GM18867 (cell line): ENCODE data around the gene DHRS11.
A peak's percentile ranks its signal among the peaks of the same experiment; 100 is the strongest.
"Not testable (repeated sequence)": the region's sequence is repeated elsewhere in the genome, so short reads cannot be mapped to it uniquely, and the experiment has no call there.

Source experiments
- ATAC-seq: cut with Tn5 transposase; IDR thresholded peaks from one replicate; pipeline ENCODE4 v1.9.1; 2021; ENCODE audit warnings: mild to moderate bottlenecking, moderate library complexity; ENCODE audit not compliant: unreplicated experiment

DHRS11 gene

DNA sequence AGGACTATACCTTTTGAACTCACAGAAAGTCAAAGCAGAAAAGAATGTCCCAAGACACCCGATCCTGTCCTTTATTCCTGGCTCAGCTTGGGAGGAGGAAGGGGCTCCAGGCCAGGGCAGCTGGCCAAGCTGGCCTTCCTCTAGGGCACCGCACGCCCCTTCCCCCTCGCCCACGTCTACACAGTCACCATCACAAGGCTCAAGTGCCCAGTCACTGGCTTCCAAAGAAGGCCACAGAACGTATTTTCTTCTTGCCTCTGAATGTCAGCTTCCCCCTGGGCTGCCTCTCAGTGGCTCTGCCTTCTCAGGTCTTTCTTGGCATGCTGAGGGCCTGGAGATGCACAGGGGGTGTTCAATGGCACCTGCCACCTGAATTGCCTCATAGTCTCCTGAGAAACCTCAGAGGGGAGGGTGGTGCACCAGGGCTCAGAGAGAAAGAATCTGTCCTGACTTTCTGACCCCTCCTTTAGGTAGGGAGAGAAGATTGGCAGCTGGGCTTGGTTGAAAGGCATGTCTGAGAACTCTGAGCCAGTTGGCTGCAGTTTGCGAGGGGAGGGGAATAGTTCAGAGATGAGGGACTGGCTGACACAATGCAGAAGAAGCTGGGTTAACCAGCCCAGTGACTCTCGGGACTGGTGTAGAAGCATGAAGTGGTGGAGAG is 2.1 kb downstream of the DHRS11 start:
- no peak for ATAC-seq

- no peak for ATAC-seq
Observed at GRCh38 chr17:36594626-36595401, 3.1 kb downstream of the DHRS11 start.

DNA sequence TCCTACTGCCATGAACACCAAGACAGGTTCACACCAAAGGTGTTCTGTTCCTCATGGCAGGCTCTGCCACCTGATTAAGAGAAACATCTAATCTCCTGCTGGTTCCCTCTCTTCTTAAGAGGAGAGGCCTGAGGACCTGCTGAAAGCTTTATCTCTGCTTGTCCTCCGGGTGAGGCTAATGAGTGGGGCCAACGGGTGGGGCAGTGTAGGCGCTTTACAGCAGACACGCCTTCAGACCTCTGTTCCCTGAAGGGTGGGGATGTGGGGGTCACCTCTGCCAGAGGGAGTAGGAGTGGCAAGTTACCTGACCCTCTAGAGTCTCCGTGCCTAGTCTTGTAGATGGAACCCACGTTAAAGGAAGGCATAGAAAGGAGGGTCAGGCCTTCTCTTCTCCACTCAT is 5.5 kb downstream of the DHRS11 start:
- ATAC-seq = no peak

- no peak for ATAC-seq
Observed at GRCh38 chr17:36597866-36598777, 6.4 kb downstream of the DHRS11 start.

DNA sequence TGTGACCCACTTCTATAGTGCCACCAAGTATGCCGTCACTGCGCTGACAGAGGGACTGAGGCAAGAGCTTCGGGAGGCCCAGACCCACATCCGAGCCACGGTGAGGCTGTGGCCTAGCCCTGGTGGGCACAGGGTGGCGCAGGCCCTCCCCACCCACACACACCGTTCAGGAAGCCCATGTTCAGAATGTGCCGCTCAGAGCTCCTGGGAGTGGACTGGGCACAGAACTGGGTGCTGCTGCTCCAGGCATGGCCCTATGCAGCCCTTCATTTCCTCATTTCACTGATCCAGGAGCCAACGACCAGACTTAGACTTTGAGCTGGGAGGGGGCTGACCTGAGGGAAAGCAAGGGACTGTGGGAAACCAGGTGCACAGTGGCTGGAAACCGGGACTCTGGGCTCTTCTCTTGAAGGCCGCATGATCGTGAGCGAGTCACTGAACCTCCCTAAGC is 7.3 kb downstream of the DHRS11 start:
- ATAC-seq = no peak

DNA sequence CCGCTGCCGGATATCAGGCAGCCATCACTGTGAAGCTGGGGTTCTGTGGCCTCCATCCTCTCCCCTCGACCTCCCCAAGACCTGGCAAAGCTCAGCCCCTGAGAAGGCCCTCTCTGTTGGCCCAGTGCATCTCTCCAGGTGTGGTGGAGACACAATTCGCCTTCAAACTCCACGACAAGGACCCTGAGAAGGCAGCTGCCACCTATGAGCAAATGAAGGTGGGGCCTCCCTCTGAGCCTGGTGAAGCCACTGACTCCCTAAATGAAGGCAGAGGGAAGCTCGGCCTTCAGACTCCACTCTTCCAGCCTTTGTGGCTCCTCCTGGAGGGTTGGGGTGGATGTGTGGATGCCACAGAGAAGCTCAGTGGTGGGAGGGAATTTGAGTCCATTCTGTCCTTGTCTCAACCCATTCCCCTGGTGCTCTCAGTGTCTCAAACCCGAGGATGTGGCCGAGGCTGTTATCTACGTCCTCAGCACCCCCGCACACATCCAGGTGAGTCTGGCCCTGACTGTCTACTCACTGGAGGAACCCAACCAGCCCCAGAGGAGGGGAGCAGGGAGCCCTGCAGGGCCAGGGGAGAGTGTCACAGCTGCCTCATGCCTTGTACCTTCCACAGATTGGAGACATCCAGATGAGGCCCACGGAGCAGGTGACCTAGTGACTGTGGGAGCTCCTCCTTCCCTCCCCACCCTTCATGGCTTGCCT is 8.0 kb downstream of the DHRS11 start:
- ATAC-seq = no peak

DNA sequence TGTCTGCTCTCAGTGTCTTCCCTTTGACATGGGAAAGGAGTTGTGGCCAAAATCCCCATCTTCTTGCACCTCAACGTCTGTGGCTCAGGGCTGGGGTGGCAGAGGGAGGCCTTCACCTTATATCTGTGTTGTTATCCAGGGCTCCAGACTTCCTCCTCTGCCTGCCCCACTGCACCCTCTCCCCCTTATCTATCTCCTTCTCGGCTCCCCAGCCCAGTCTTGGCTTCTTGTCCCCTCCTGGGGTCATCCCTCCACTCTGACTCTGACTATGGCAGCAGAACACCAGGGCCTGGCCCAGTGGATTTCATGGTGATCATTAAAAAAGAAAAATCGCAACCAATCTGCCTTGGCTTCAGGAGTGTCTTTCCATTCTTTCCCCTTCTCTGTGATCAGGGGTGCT is 8.8 kb downstream of the DHRS11 start:
- no peak for ATAC-seq

DNA sequence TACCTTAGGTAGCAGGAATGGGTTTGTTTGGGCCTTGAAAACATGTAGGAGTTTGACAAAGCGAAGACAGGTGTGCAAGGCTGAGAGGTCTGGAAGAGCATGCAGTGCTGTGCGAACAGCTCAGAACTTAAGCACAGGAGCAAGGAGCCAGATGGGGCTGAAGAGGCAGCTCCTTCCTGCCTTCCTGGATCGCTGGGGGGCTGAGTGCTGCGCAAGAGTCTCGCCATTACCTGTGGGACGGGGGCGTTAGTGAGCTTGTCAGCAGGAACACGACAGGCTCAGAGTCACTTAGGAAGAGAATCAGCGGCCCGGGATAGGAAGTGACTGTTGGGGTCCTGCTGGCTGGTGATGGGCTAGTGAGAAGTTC is 9.2 kb downstream of the DHRS11 start:
- ATAC-seq = no peak

- peak; percentile 79 for ATAC-seq
Observed at GRCh38 chr17:36601303-36602029, 9.8 kb downstream of the DHRS11 start, which contains the start of gene MRM1. Gene MRM1, plus strand, starts transcription at chr17:36601583. Its CDS starts 228 bp downstream, at chr17:36601811.

DNA sequence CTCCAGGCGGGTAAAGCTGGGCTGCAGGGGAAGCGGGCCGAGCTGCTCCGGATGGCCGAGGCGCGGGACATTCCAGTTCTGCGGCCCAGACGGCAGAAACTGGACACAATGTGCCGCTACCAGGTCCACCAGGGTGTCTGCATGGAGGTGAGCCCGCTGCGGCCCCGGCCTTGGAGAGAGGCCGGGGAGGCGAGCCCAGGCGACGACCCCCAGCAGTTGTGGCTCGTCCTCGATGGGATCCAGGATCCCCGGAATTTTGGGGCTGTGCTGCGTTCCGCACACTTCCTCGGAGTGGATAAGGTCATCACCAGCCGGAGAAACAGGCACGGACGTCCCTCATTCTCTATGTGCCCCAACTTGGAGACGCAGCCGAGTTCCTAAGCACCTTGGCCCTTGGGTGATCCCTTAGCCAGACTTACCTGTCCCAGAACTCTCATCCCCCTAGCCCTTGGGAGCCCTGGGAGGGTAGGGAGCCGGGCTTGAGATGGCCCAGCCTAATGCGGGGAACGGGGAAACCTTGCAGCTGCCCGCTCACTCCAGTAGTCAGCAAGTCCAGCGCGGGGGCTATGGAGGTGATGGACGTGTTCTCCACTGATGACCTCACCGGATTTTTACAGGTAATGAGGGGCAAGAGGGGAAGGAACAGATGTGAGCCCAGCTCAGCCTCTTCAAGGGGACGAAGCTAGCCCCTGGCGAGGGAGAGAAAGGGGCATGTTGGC is 10.5 kb downstream of the DHRS11 start:
- ATAC-seq = peak; percentile 18

- ATAC-seq = no peak
Observed at GRCh38 chr17:36602924-36603384, 11.3 kb downstream of the DHRS11 start.

- not testable (repeated sequence) for ATAC-seq
Observed at GRCh38 chr17:36605028-36605427, 13.3 kb downstream of the DHRS11 start.

DNA sequence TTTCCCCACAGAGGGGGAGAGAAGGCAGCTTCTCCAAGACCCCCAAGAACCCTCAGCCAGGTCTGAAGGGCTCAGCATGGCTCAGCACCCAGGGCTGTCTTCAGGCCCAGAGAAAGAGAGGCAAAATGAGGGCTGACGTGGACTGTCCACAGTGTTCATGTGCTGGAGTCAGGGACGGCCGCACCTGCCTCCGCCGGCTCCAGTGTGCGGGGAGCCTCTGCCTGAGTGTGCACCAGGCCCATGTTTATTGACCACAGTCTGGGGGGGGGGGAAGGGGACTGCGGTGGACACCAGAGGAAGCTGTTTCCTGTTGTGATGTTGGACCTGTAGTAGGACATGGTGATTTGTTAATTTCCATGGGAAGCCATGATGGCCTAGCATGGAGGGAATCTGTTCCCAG is 16.6 kb downstream of the DHRS11 start:
- ATAC-seq = no peak

GRCh38 chr17:36608794-36609497 is 17.3 kb downstream of the DHRS11 start:
- no peak for ATAC-seq

GRCh38 chr17:36609498-36609862 is 17.8 kb downstream of the DHRS11 start:
- ATAC-seq = no peak

DNA sequence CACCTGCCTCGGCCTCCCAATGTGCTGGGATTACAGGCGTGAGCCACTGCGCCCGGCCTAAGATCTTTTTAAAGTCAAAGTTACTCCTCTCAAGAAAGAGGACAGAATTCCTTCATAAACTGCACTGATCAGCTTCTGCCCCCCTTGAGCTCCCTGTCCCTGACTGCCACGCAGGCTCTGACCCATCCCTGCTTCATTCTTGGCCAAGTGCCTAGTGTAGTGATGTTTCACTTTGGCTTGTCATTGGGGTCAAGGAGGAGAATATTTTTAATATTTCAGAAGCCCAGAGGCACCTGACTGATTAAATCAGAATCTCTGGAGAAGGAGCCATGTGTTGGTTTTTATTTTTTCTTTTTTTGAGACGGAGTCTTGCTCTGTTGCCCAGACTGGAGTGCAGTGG is 18.8 kb downstream of the DHRS11 start:
- no peak for ATAC-seq

- no peak for ATAC-seq
Observed at GRCh38 chr17:36611345-36612072, 19.8 kb downstream of the DHRS11 start.

DNA sequence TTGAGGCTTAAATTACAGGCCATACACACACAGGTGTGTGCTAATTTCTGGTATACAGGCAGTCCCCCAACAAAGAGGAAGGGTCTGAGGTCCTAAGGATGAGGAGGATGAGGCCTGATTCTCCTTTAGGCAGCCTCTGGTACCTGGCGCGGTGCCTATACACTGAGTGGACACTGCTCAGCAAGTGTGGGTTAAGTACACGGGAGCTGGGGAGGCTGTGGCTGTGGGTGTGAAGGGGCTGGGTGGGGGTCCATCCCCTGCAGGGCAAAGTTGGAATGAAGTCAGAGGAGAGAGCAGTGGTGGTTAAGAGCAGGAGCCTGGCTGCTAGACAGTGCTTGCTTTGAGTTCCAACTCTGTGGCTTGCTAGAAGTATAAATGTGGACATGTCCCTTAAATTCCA is 20.6 kb downstream of the DHRS11 start:
- no peak for ATAC-seq
